C4-2B (cell line): ENCODE measurements around the gene TWF2.

Experiments
- ZFX ChIP-seq: fragments of 450-650 bp; IDR thresholded peaks from 2 replicates; pipeline ENCODE4 v1.6.1; 2017
- TF ChIP-seq, protein P1 (sequence below): fragments of 450-650 bp; conservative IDR thresholded peaks from 2 replicates; pipeline ENCODE4 v1.5.1; 2017; ENCODE audit warnings: mild to moderate bottlenecking

DNA sequence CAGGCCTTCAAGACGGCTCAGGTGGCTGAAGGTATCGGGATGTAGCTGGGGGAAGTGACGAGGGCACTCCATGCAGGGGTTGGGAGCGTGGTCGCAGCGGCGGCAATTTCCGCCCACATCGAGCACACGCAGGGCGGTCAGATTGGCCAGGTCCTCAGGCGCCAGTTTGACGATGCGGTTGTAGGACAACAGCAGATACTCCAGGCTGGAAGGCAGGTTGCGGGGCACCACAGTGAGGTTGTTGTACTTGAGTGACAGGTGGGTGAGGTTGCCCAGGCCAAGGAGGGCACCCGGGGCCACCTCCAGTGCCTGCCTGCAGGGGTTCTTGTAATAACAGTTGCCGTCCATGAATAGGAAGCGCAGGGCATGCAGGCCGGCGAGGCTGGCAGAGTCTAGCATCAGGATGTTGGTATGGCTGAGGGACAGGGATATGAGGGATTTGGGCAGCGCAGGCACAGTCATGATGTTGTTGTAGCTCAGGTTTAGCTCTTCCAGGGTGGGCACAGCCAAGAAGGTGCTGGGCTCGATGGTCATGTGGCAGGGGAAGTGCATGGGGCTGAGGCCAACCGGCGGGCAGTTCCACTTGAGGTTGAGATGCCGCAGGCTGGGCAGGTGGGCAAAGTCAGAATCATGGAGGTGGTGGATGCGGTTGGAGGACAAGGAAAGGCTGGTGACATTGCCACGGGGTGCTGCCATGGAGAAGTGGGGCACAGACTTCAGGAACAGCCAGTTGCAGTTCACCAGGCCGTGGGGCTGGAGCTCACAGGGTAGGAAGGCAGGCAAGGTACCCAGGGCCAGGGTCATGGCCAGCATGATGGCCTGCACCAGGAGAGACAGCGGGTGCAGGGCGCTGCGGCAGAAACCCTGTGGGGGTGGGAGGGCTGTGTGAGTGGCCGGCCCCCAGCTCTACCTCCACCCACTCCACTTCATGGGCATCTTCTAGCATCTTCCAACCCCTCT is 15.2 kb downstream of the TWF2 start:
- TF ChIP-seq, protein P1, sequence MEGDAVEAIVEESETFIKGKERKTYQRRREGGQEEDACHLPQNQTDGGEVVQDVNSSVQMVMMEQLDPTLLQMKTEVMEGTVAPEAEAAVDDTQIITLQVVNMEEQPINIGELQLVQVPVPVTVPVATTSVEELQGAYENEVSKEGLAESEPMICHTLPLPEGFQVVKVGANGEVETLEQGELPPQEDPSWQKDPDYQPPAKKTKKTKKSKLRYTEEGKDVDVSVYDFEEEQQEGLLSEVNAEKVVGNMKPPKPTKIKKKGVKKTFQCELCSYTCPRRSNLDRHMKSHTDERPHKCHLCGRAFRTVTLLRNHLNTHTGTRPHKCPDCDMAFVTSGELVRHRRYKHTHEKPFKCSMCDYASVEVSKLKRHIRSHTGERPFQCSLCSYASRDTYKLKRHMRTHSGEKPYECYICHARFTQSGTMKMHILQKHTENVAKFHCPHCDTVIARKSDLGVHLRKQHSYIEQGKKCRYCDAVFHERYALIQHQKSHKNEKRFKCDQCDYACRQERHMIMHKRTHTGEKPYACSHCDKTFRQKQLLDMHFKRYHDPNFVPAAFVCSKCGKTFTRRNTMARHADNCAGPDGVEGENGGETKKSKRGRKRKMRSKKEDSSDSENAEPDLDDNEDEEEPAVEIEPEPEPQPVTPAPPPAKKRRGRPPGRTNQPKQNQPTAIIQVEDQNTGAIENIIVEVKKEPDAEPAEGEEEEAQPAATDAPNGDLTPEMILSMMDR, result no peak
- no peak for TF ChIP-seq ZFX
